ENCODE data around the gene ECT2L.

DNA sequence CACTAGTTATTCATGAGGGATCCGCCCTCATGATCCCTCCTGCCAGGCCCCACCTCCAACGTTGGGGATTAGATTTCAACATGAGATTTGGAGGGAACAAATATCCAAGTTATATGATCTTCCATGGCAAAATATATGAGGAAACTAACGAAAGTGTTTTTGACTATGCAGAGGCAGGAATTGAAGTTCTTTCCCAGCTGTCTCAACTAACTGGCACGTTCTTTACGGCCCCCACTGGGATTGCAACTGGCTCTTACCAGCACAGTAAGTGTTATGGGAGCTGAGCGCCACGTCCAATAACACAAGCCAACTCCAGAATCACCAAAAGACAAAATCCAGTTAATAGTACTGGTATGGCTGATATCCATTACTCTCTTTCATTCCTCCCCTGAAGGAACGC lies 66.6 kb downstream of the ECT2L start:
- TF ChIP-seq, protein P1, sequence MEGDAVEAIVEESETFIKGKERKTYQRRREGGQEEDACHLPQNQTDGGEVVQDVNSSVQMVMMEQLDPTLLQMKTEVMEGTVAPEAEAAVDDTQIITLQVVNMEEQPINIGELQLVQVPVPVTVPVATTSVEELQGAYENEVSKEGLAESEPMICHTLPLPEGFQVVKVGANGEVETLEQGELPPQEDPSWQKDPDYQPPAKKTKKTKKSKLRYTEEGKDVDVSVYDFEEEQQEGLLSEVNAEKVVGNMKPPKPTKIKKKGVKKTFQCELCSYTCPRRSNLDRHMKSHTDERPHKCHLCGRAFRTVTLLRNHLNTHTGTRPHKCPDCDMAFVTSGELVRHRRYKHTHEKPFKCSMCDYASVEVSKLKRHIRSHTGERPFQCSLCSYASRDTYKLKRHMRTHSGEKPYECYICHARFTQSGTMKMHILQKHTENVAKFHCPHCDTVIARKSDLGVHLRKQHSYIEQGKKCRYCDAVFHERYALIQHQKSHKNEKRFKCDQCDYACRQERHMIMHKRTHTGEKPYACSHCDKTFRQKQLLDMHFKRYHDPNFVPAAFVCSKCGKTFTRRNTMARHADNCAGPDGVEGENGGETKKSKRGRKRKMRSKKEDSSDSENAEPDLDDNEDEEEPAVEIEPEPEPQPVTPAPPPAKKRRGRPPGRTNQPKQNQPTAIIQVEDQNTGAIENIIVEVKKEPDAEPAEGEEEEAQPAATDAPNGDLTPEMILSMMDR (IDR thresholded peaks at IDR 0.05; ENCODE audit: low read depth, low read length, missing input control): no peak
- TF ChIP-seq RAD21 (IDR thresholded peaks at IDR 0.05) (no peak), EGR1 (IDR thresholded peaks at IDR 0.05; ENCODE audit: low read depth in 2 of 2) (no peak), RXRA (IDR thresholded peaks at IDR 0.05) (no peak), REST (IDR thresholded peaks at IDR 0.05) (no peak), TAF1 (conservative IDR thresholded peaks at IDR 0.05) (no peak), GABPA (IDR thresholded peaks at IDR 0.05 in 1 of 2, conservative IDR thresholded peaks at IDR 0.05 in 1 of 2) (no peak), JUND (IDR thresholded peaks at IDR 0.05) (no peak), YY1 (IDR thresholded peaks at IDR 0.05) (no peak), HNF4A (conservative IDR thresholded peaks at IDR 0.05) (no peak), HNF4G (IDR thresholded peaks at IDR 0.05) (no peak)
- TF ChIP-seq, protein P2, sequence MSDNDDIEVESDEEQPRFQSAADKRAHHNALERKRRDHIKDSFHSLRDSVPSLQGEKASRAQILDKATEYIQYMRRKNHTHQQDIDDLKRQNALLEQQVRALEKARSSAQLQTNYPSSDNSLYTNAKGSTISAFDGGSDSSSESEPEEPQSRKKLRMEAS (IDR thresholded peaks at IDR 0.05): no peak
